ENCODE results near the gene STAB1.

STAB1 gene

GRCh38 chr3:52507359-52507758, 12.2 kb downstream of the STAB1 start:
- no peak for DNase-seq

- no peak for DNase-seq
Measured at GRCh38 chr3:52509753-52510328, 14.7 kb downstream of the STAB1 start.

- no peak for DNase-seq
Measured at GRCh38 chr3:52511509-52511908, 16.4 kb downstream of the STAB1 start.

GRCh38 chr3:52512105-52512504, 17.0 kb downstream of the STAB1 start:
- no peak for DNase-seq

GRCh38 chr3:52512727-52513126, 17.6 kb downstream of the STAB1 start:
- no peak for DNase-seq

GRCh38 chr3:52513281-52513680, 18.1 kb downstream of the STAB1 start:
- no peak for DNase-seq

- no peak for DNase-seq
Measured at GRCh38 chr3:52514576-52514975, 19.4 kb downstream of the STAB1 start.

- no peak for DNase-seq
Measured at GRCh38 chr3:52515192-52515591, 20.1 kb downstream of the STAB1 start.

- DNase-seq: no peak
Measured at GRCh38 chr3:52516509-52517195, 21.5 kb downstream of the STAB1 start.

GRCh38 chr3:52517796-52518722, 22.9 kb downstream of the STAB1 start:
- DNase-seq: no peak

- DNase-seq: no peak
Measured at GRCh38 chr3:52518723-52519444, 23.7 kb downstream of the STAB1 start.

- no peak for DNase-seq
Measured at GRCh38 chr3:52519445-52520140, 24.5 kb downstream of the STAB1 start.

GRCh38 chr3:52520141-52520667, 25.1 kb downstream of the STAB1 start:
- no peak for DNase-seq

- DNase-seq: no peak
Measured at GRCh38 chr3:52520716-52521487, 25.8 kb downstream of the STAB1 start.

- DNase-seq: no peak
Measured at GRCh38 chr3:52521488-52521824, 26.3 kb downstream of the STAB1 start.

GRCh38 chr3:52521881-52522650, 26.9 kb downstream of the STAB1 start:
- no peak for DNase-seq

GRCh38 chr3:52522651-52523251, 27.6 kb downstream of the STAB1 start:
- no peak for DNase-seq

- DNase-seq: no peak
Measured at GRCh38 chr3:52523386-52524257, 28.5 kb downstream of the STAB1 start.

GRCh38 chr3:52524258-52524751, 29.2 kb downstream of the STAB1 start:
- DNase-seq: no peak

Data from CD4-positive, alpha-beta T cell treated with Interleukin-4 for 4 hours (primary cell).